HUDEP-2 (cell line): ENCODE results near the gene GPS1.
A peak's percentile ranks its signal among the peaks of the same experiment; 100 is the strongest.

Experiments used
- DNase-seq, 76 experiments: peaks; one replicate each; lab custom pipeline; 2025; ENCODE audit not compliant: unreplicated experiment in 76 of 76; lab: John Stamatoyannopoulos, UW

GPS1 gene

DNA sequence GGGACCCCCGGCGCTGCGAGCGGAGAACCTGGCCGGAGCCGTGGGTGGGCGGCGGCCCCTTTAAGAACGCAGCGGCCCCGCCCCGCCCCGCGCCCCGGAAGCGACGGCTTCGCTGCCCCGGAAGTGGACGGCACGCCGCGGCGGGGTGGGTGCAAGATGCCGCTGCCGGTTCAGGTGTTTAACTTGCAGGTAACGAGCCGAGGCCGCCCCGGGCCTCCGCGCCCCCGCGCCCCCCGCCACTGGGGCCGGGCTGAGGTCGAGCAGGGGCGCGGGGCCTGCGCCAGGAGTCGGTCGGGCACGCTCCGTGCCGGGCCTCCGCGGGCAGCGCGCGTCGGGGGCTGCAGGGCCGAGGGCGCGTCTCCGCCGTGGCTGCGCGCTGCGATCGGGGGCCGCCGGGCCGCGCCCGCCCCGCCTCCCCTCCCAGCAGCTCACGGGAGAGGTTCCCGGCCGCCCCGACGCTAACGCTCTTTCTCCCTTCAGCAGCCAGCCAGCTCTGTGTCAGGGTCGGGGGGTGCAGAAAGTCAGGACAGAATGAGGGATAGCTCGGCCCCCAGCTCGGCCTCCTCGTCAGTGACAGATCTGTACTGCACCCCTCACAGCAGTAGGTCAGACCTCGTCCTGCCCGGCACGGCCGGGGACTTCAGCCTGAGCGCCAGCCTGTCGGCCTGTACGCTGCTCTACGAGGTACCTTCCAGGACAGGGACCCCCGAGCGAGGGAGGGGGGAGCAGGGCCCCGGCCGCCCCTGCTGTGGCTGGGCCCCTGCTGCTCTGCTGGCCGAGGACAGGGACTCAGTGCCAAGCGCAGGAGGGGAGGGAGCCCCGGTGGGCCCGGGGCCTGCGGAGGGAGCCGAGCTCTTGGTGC is at the start of gene GPS1, which contains the start of gene RFNG:
TSS of gene GPS1 (plus strand) at position 123 of the 862 bp plus-strand sequence. CDS start at position 157, 34 bp downstream.
TSS of gene RFNG (minus strand) at position 36 of the 862 bp plus-strand sequence. CDS start 45 bp downstream, outside the sequence.
- peak in 56 of 76 experiments; percentile 1 to 77 (median 52) for DNase-seq

DNA sequence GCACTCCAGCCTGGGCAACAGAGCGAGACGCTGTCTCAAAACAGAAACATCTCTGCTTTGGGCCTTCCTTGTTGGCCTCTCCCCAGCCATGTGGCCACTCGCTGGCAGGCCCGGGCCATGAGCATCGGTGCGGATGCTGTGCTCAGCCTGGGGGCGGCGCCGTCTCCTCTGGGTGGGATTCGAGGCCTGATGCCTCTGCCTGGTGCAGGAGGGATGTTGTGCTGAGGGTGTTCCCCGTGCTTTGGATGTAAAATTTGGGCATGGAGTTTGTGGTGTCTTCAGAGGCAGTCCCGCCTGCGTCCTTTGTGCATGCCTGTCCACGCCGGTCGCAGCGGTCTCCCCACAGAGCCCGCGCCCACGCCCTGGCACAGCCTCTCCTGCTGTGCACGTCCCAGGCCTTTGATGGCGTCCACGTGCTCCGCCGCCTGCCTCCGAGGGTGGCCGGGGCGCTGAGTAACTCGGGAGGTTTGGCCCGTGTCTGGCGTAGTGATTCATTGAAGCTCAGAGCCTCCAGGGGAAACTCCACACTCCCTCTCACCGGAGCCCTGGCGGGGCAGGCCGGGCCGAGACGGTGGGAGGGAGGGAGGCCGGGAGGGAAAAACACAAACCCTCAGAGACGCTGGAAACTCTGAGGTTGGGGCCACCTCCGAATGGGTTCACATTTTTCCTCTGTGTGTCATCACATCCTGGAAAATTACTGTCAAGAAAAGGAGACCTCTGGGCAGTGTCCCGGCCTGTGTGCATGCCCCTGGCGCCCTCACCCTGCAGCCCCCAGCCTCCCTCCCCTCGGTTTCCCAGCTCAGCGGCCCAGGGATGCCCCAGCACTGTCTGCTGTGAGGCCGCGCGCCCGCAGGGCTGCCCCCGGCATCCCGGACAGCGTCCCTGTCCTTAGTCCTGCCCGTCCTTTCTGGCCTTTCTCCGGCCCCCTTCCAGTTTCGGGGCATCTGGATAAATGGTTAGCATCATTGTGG is 48.0 kb upstream of the GPS1 start:
- no peak for DNase-seq

DNA sequence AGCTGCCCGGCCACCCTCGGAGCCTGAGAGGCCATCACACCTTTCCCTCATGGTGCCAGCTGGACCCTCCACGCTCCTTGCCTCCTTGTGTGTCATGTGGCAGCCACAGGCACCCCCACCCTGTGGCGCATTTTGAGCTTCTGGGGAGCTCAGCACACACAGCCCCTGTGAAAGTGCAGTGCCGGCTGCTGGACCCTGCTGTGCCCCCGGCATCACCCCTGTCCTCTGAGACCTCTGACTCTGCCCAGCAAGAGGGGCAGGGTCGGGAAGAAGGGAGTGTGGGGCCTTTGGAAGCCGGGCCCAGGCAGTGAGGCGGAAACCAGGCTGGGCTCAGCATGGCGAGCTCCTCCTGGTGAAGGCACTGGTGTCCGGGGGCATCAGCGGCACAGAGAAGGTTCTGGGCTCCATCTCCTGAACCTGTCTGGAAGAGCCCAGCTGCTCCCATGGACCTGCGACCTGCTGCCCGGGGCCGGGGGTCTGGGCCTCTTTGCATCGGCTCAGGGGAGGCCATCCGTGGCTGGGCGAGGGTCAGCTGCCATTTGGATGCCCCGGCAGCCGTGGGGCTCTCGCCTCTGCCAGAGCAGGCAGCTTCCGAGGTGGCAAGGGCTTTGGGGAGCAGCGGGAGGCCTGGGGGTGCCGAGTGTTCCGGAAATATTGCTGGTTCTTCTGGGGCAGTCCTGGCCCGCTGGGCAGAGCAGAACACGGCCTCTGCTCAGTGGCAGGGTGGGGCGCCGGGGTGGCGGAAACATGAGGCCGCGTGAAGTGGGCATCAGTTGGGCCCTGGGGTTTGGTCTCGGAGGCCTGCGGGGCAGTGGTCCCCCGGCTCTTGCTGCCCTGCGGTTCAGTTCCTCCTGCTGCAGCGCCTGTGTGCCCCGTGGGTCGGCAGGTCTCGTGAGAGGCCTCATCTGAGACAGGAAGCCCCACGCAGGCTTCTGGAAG is 46.9 kb upstream of the GPS1 start:
- DNase-seq = no peak

DNA sequence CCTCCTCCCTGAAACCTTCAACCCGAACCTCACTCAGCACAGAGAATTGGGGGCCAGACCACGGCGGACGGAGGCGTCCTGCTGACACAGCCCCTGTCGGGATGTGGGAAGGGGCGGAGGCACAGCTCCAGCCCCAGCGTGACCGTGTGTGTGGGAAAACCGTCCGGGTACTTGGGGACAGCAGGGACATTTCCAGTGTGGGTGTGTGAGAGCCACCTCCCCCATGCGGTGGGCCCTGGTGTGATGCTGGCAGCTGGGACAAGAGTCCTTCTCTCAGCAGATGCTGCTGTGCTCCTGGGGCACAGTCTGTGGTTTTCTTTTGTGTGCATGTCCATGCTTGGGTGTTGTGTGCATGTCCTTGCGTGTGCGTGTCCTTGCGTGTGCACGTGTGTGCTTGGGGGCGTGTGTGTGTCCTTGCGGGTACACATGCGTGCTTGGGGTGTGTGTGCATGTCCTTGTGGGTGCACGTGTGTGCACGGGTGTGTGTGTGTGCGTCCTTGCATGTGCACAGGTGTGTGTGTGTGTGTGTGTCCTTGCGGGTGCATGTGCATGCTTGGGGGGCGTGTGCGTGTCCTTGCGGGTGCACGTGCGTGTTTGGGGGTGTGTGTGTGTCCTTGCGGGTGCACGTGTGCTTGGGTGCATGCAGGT is 45.9 kb upstream of the GPS1 start:
- no peak for DNase-seq

DNA sequence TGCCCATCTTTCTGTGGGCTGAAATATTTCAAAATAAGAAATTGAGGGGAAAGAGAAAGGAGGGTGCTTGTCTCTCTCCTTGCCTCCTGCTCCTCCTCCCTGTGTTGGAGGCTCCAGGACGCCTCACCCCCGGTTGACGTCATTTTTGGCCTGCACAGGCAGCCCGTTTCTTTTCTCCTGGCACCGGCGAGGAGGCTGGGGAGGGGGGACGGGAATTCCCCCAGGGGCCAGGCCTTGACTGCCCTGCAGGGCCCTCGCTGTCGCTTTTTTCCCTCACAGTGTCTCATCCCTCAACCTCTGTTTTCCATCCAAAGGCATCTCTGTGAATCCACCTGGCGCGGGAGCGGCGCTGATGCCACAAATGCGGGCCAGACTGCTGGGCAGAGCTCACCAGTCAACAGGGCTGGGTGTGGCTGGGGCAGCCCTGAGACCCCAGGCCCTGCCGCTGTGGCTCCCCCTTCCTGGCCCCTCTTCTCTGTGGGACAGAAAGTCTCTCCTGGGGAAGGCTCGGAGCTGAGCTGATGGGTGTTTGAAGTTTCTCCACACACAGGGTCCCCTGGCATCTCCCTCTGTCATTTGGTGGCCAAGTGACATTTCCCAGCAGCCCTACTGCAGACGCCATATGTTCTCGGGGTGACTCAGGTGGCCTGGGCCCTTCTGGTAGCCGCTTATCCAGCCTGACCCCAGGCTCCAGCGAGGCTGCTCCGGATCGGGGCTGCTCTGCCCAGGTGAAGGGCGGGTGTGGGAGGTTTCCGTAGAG is 45.0 kb upstream of the GPS1 start:
- DNase-seq = no peak

DNA sequence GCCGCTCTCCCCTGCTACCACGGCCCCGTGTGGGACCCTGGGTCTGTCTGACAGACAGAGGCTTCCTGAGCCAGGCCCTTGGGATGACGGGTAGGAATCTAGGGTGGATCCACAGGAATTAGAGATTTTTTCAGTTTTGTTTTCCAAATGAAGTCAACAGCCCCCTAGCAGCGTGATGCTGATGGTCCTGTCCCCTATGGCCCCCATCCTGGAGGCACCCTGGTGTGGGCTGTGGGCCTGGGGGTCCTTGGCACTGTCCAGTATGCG is 44.5 kb upstream of the GPS1 start:
- DNase-seq = no peak

DNA sequence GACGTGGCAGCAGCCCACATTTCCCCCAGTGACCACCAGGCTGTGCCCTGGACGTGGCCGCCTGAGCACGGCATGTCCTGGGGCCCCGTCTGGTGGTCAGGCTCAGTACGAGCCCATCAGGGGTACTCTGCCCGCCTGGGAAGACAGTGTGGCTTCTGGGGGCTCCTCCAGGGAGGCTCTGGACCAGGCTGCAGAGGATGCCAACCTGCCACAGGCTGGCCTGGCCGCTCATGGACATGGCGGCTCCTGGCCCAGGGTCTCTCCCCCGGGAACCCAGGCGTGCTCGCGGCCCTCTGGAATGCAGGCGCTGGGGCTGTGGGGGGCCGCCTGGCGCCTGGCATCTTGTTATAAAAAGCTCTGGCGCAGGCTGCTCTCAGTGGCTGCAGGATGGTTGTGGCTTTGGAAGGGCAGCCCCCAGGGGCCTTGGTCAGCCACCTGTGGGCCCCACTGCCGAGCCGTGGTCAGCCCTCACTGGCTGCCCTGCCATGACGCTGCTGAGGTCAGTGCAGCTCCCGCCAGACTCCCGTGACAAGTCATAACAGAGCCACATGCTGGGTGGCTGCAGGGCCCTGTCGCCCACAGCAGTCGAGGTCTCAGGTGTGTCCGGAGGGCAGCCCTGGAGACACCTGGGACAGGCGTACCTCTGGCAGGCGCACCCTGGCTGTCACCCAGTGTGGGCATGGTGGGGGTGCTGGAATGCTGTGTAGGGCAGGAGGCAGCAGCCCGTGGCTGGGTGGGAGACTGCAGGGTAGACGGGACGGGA is 44.0 kb upstream of the GPS1 start:
- no peak for DNase-seq

DNA sequence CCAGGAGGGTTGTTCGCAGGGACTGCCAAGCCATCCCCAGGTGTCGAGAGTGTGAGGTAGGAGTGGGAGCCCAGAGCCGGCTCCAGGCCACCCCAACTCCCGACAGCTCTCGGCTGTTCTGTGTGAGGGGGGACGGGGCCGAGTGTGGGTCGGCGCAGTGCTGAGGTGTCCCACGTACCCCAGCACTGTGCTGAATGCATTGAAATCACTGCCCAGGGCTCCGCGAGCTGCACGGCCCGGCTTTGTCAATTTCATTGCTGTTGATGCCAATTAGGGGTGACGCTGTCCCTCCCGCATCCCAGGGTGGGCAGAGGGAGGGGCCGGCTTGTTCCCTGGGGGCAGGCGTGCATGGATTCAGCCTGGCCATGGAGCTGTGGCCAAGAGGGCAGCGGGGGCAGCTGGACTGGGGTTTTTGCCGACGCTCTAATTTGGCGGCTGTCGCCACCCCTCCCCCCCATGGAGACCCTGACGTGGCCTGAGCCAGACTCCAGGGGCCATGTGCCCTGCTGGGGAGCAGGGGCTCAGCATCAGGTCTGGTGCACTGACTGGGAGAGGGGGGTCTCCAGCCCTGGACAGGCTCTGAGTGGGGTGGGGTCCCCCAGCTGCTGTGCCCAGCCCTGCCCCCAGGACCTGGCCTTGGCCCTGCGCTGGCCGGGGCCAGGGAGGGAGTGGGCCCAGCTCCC is 43.3 kb upstream of the GPS1 start:
- DNase-seq = no peak

DNA sequence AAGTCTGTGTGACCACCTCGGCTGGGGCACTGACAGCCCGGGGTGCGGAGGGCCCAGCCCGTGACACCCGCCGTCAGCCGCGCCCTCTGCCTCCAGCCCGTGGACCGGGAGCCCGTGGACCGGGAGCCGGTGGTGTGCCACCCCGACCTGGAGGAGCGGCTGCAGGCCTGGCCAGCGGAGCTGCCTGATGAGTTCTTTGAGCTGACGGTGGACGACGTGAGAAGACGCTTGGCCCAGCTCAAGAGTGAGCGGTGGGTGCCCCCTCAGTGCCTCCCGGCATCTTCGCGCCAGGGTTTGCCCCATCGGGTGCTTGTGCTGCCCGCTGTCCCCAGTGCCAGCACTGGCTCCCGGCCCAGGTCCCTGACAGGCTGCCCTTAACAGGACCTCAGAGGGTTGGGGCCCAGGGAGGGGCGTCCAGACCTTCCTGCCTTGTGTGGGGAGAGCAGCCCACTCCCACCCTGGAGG is 42.7 kb upstream of the GPS1 start:
- no peak for DNase-seq

DNA sequence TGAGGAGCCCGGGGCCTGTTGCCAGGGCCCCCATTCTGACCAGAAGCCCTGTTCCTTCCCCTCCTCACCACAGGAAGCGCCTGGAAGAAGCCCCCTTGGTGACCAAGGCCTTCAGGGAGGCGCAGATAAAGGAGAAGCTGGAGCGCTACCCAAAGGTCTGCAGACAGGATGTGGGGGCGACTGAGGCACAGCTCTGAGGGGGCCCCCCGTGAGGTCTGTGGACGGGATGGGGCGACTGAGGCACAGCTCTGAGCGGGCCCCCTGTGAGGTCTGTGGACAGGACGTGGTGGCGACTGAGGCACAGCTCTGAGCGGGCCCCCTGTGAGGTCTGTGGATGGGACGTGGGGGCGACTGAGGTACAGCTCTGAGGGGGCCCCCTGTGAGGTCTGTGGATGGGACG is 42.3 kb upstream of the GPS1 start:
- no peak for DNase-seq

DNA sequence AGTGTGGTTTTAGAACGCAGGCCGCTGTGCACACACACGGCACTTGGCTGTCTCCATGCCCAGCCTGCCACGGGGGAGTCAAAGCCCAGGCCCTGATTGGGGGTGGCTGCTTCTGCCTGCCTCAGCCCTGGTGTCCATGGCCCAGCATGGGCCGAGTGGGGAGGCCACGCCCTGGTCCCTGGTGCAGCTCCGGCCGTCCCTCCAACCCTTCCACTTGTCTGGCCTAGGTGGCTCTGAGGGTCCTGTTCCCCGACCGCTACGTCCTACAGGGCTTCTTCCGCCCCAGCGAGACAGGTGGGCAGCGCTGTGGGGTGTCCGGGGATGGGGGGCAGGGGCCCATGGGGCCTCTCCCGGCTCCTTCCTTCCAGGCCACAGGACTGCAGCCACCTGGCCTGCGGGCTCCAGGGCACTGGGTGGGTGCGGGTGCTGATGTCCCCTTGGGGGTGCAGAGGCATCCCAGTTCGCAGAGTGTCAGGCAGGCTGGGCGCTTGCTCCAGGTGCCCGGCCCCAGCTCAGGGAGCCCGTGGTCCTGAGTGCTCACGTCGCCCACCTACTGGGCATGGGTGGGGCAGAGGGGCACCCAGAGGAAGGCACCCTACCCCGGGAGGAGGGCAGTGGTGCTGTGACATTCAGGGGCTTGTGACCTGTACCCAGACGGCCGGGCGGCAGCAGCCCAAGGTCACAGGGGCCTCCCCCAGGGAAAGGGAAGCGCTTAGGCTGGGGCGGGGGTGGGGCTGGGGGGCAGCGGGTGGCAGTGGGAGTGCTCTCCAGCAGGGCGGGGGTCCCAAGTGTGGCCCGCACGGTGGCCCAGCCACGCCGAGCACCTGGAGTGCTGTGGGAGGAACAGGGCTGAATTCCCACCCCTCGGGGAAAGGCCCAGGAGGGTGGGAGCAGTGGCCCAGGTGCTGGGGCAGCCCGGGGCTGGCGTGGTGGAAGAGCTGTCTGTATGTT is 40.8 kb upstream of the GPS1 start:
- DNase-seq = no peak

DNA sequence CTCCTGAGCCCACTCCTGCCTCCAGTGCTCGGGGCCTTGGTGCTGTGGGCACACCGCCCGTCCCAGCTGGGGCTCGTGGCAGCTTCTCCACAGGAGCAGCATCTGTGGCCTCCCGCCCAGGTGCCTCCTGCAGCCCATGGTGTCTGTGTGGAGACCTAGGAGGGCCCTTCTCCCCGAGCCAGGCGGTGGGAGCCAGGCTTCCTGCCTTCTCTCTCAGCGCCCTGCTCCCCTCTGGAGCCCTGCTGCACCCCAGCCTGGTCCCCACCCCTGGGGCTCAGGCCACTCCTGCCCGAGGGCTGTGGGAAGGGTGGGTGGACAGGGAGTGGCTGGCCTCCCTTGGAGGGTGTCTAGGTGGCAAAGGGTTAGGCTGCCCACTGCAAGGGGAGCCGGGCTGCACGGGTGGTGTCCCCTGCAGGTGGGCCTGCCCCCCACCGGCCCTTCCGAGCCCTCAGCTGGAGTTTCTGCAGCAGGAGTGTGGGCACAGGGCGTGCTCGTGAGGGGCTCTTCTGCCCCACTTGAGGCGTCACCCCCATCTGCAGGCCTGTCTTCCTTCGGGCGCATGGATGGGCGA is 40.0 kb upstream of the GPS1 start:
- no peak for DNase-seq

DNA sequence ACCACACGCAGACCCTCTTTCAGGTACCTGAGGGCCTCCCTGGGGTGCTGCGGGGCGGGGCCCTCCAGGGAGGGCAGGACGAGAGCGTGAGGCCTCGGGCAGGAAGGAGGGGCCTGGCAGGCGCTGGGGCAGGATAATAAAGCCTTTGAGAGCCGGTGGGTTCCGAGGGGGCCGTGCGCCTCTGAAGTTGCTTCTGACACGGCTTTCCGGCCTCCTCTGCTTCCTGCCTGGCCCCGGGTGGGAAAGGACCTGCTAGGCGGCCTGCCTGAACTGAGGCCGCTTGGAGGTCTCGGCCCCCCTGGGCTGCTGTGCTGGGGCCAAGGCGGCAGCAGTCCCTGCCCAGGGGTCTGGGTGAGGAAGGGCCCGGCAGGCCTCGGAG is 39.4 kb upstream of the GPS1 start:
- no peak for DNase-seq

DNA sequence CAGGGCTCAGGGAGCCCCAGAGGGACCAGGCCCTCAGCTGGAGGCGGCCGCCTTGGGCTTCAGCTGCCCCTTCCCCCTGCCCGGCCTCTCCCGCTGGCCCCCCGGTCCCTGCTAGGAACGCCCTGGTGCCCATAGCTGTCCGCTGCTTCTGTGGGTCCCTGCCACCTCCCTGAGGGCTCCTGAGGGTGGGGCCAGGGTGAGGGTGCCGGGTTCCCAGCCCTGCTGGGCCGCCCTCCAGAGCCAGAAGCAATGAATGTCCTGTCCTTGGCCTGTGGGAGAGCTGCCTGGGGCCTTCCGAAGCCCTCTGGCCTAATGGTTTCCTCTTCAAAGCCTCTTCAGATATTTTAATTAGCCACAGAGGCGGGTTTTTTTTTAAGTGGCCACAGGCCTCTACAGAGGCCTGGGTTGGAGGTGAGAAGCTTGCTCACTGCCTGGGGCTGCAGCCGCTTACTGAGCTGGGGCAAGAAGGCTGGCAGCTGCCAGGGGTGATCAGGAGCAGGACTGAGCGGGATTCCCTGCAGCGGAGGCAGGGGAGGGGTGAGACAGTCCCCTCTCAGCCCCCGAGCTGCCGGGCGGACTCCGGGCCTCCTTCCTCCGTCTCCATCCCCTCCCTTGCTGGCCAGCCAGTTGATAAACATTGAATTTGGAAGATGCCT is 38.9 kb upstream of the GPS1 start:
- DNase-seq = no peak

DNA sequence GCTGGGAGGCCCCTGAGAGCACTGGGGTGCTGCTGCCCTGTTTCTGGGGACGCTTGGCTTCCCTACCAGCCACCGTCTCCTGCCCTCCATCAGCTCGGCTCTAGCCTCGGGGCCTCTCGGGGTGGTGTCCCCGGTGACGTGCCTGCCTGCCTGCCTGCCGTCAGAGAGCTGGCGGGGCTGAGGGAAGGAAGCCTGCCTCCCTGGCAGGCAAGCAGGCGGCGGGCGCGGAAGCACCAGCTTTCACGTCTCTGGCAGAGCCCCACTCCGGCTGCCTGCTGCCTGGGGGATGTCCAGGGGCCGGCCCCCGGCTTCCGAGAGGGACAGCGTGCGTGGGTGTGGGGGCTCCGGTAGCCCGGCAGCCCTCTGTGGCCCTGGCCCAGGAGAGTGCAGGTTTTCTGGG is 38.4 kb upstream of the GPS1 start:
- DNase-seq = no peak

DNA sequence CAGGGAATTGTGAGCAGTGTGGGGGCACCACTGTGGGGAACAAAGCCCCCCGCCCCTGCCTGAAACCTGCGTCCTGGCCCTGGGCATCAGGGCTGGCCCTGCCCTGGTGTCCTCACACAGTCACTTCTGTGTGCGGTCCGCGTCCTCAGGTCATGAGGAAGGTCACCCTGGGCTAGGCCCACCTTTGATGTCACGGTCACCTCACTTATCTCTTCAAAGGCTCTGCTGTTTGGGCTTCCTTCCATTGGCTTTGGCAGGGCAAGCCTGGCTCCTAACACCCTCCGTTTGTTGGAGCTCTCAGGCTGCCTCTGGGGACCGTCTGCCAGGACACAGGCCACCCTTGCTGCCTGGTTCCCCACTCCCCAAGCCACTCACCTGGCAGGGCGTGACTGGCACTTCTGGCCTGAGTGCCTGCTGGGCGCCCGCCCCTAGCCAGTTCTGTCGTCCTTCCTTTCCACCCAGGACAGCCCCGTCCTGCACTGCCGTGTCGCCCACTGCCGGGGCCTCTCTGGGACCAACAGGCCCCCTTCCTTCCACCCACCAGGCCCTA is 37.9 kb upstream of the GPS1 start:
- no peak for DNase-seq
